ENCODE results near the gene SPATS2. TPM values are rescaled to one million over a fixed set of nuclear protein-coding genes. Genes with fewer than 3 reads are reported as not detected.

The SPATS2 gene
- total and polyA plus RNA-seq, 10 of the 15 experiments (the other 5 are each of a cell fraction or from before 2014, with no cell fraction given): 9.0 to 54.2 (median 27.5) TPM

- SMC1A ChIA-PET (ENCODE audit: uncharacterized antibody, unreplicated experiment): interaction anchor here (1.0 to 1.8 kb wide), 2 partner anchors 33 to 68 kb away, joined by 4 to 6 read pairs; no protein-coding TSS in a partner anchor
These were observed 193.4 kb downstream of the SPATS2 start for GRCh38 chr12:49560695-49561094.

More at GRCh38 chr12:49560695-49561094, 193.4 kb downstream of the SPATS2 start:
- BruUV-seq (replicated peaks): no TSS peak
- Histone ChIP-seq H2AFZ (ENCODE audit: control insufficient read depth, low read depth, low read length) (no peak overlapping the region), H3K36me3 (ENCODE audit: control insufficient read depth in 2 of 2, insufficient read depth in 2 of 2, low read length in 1 of 2) (peaks cover 28 to 32% of the 10 kb centered on the region in 2 experiments), H3K4me3 (no peak overlapping the region), H4K20me1 (ENCODE audit: control insufficient read depth, insufficient read depth) (no peaks in the 10 kb centered on the region), H3K27ac (ENCODE audit: control insufficient read depth, insufficient read depth) (no peak overlapping the region), H3K9ac (ENCODE audit: control insufficient read depth, insufficient read depth, low read length) (no peak overlapping the region), H3K4me2 (ENCODE audit: control insufficient read depth, insufficient read depth) (no peak overlapping the region), H3K4me1 (ENCODE audit: control insufficient read depth, insufficient read depth, low read length) (no peaks in the 10 kb centered on the region), H3K9me3 (replicated peaks; ENCODE audit: control insufficient read depth, insufficient read depth, low read length) (no peaks in the 10 kb centered on the region), H3K27me3 (replicated peaks in 1 of 2; ENCODE audit: control insufficient read depth in 2 of 2, insufficient read depth in 2 of 2, low read length in 1 of 2) (no peaks in the 10 kb centered on the region), H3K79me2 (ENCODE audit: control insufficient read depth, insufficient read depth, low read length) (peaks cover 2% of the 10 kb centered on the region)
- ChIA-PET RAD21 (ENCODE audit: unreplicated experiment) (interaction anchor here (1.2 kb wide), 1 partner anchor 20 kb away, joined by 5 read pairs; no protein-coding TSS in a partner anchor), CTCF (interaction anchor here (0.7 to 3.0 kb wide), 3 partner anchors 8 to 202 kb away, joined by 3 to 8 read pairs (median 6); no protein-coding TSS in a partner anchor), POLR2A (interaction anchor here (0.6 kb wide), 1 partner anchor 485 kb away, joined by 3 read pairs; no protein-coding TSS in a partner anchor)
- no peak for ATAC-seq
- TF ChIP-seq PRDM15 (CRISPR knock-in tag; IDR thresholded peaks at IDR 0.05): no peak
- TF ChIP-seq ZBED1 (IDR thresholded peaks at IDR 0.05; ENCODE audit: borderline replicate concordance): no peak
- no peak for TF ChIP-seq IKZF2 (IDR thresholded peaks at IDR 0.05)
- WGBS (ENCODE audit: insufficient coverage, insufficient replicate concordance, low lambda C conversion rate, missing lambda C conversion rate): 98% methylated on average over 7 of the region's 7 CpGs
- intact Hi-C loops (cut with micrococcal nuclease; ENCODE audit: unreplicated experiment) (no loop called here), in situ Hi-C loops (cut with MboI) (no loop called here)
- no peak for FAIRE-seq
- no peak for DNase-seq (ENCODE audit: low read depth, low spot score)
